HCT116 (cell line): ENCODE measurements around the gene CAPN15. TPM values are rescaled to one million over a fixed set of nuclear protein-coding genes. Genes with fewer than 3 reads are reported as not detected.
A peak's percentile ranks its signal among the peaks of the same experiment; 100 is the strongest.

Experiments
- ATAC-seq: fragments of 200-7000 bp; cut with Tn5 transposase; 2 replicates; pipeline ENCODE4 v1.9.1; 2020; ENCODE audit warnings: mild to moderate bottlenecking, moderate library complexity
- BruUV-seq: library from RNA; stranded (reverse); fragments of 400-500 nt; replicated peaks from 2 replicates; lab custom pipeline; 2021; lab: Mats Ljungman, UMichigan
- CTCF ChIA-PET: fragments of 300-600 bp; sonication (Branson Sonifier 250); formaldehyde crosslinking; loops from one replicate; lab custom pipeline; 2021; ENCODE audit warnings: antibody characterized with exemption; lab: Charles Lee
- POLR2A ChIA-PET: fragments of 300-600, 350-600 bp; sonication (Branson Sonifier 250); formaldehyde crosslinking; loops from one replicate; lab custom pipeline; 2021; ENCODE audit warnings: antibody characterized with exemption; lab: Charles Lee
- RAD21 ChIA-PET, 2 experiments: fragments of 300-600 bp; sonication (Branson Sonifier 250); formaldehyde crosslinking; loops; one replicate each; lab custom pipeline; 2023; ENCODE audit warnings: low total read pairs in 2 of 2; ENCODE audit not compliant: uncharacterized antibody in 2 of 2, unreplicated experiment in 2 of 2, low non-redundant PET in 1 of 2; lab: Charles Lee
- DNase-seq: peaks from one replicate; pipeline ENCODE4 v3.0.0-alpha.2; 2010; ENCODE audit warnings: low read depth, low spot score
- H2AFZ ChIP-seq: fragments of 200-600 bp; shearing (Covaris generic), sonication (generic); 2 replicates; pipeline ENCODE4 v1.6.1; 2017; ENCODE audit warnings: low read depth, mixed run types, mixed read lengths, antibody characterized with exemption, low read length; ENCODE audit not compliant: poor library complexity, severe bottlenecking
- H3K27ac ChIP-seq: 2 replicates; pipeline ENCODE4 v1.5.1; 2012; ENCODE audit warnings: low read depth, low read length
- H3K27me3 ChIP-seq: fragments of 200-600 bp; sonication (generic); 2 replicates; pipeline ENCODE4 v1.6.1; 2016; ENCODE audit warnings: mixed run types, low read length, mixed read lengths; ENCODE audit not compliant: insufficient read depth
- H3K36me3 ChIP-seq, 2 experiments: fragments of 200-500 bp in 1 of 2; fragments of 200-600 bp in 1 of 2; sonication (Bioruptor generic) in 1 of 2; sonication (generic) in 1 of 2; 2 replicates each; pipeline versions ENCODE4 v1.5.1 to v1.6.1; 2014 to 2016; ENCODE audit warnings: low read length in 2 of 2, inconsistent platforms in 1 of 2, mixed read lengths in 1 of 2, mixed run types in 1 of 2; ENCODE audit not compliant: insufficient read depth in 2 of 2, control insufficient read depth in 1 of 2
- H3K4me1 ChIP-seq, 2 experiments: fragments of 200-600 bp in 1 of 2; sonication (generic) in 1 of 2; 2 replicates each; pipeline versions ENCODE4 v1.5.1 to v1.6.1; 2012 to 2017; ENCODE audit warnings: low read length in 2 of 2, inconsistent platforms in 1 of 2, mild to moderate bottlenecking in 1 of 2, mixed read lengths in 1 of 2, mixed run types in 1 of 2, moderate library complexity in 1 of 2; ENCODE audit not compliant: insufficient read depth in 2 of 2, control insufficient read depth in 1 of 2
- H3K4me2 ChIP-seq: fragments of 200-600 bp; sonication (generic); 2 replicates; pipeline ENCODE4 v1.6.1; 2017; ENCODE audit warnings: mixed run types, low read length, mixed read lengths
- H3K4me3 ChIP-seq, 2 experiments: fragments of 200-600 bp in 1 of 2; sonication (generic) in 1 of 2; replicated peaks in 1 of 2; 2 replicates each; pipeline ENCODE4 v1.5.1; 2011 to 2016; ENCODE audit warnings: low read length in 2 of 2, control low read depth in 1 of 2, low read depth in 1 of 2, mild to moderate bottlenecking in 1 of 2, mixed read lengths in 1 of 2, mixed run types in 1 of 2
- H3K79me2 ChIP-seq: fragments of 200-600 bp; sonication (generic); 2 replicates; pipeline ENCODE4 v1.6.1; 2017; ENCODE audit warnings: mild to moderate bottlenecking, mixed run types, low read length, moderate library complexity, mixed read lengths; ENCODE audit not compliant: insufficient read depth
- H3K9ac ChIP-seq: fragments of 200-600 bp; sonication (generic); 2 replicates; pipeline ENCODE4 v1.6.1; 2016; ENCODE audit warnings: low read length, mixed read lengths
- H3K9me2 ChIP-seq: fragments of 200-600 bp; sonication (generic), shearing (Covaris generic); 2 replicates; pipeline ENCODE4 v1.6.1; 2017; ENCODE audit warnings: mixed run types, mild to moderate bottlenecking, moderate library complexity; ENCODE audit not compliant: insufficient read depth
- H3K9me3 ChIP-seq, 2 experiments: fragments of 200-500 bp in 1 of 2; fragments of 200-600 bp in 1 of 2; sonication (Bioruptor generic) in 1 of 2; sonication (generic) in 1 of 2; 2 replicates each; pipeline ENCODE4 v1.6.1; 2014 to 2017; ENCODE audit warnings: low read length in 2 of 2, mixed read lengths in 2 of 2, inconsistent platforms in 1 of 2, low read depth in 1 of 2, mild to moderate bottlenecking in 1 of 2, mixed run types in 1 of 2, moderate library complexity in 1 of 2; ENCODE audit not compliant: control insufficient read depth in 1 of 2, insufficient read depth in 1 of 2
- H4K20me1 ChIP-seq: fragments of 200-600 bp; sonication (generic), shearing (Covaris generic); 2 replicates; pipeline ENCODE4 v1.6.1; 2017; ENCODE audit warnings: mixed run types, mild to moderate bottlenecking, moderate library complexity; ENCODE audit not compliant: insufficient read depth
- CBX3 ChIP-seq: IDR thresholded peaks from 2 replicates; pipeline ENCODE4 v1.6.1; 2012; ENCODE audit warnings: low read depth
- ELF1 ChIP-seq: IDR thresholded peaks from 2 replicates; pipeline ENCODE4 v1.6.1; 2012; ENCODE audit warnings: low read depth, borderline replicate concordance
- EZH2phosphoT487 ChIP-seq: fragments of 200-600 bp; IDR thresholded peaks from 2 replicates; pipeline ENCODE4 v1.6.1; 2018; ENCODE audit warnings: antibody characterized with exemption, borderline replicate concordance
- FOSL1 ChIP-seq: IDR thresholded peaks from 2 replicates; pipeline ENCODE4 v1.6.1; 2012; ENCODE audit warnings: low read depth
- RAD21 ChIP-seq: IDR thresholded peaks from 2 replicates; pipeline ENCODE4 v1.6.1; 2012; ENCODE audit warnings: low read depth, mild to moderate bottlenecking
- SP1 ChIP-seq: IDR thresholded peaks from 2 replicates; pipeline ENCODE4 v1.6.1; 2012; ENCODE audit warnings: low read depth
- ZFX ChIP-seq: fragments of 450-650 bp; IDR thresholded peaks from 2 replicates; pipeline ENCODE4 v1.6.1; 2017
- ZNF274 ChIP-seq: fragments of 200-500 bp; sonication (Bioruptor generic); IDR thresholded peaks from 2 replicates; pipeline ENCODE4 v1.6.1; 2014; ENCODE audit warnings: mild to moderate bottlenecking, low read depth, low read length, inconsistent platforms
- intact Hi-C: fragments of 100-400 bp; cut with micrococcal nuclease; formaldehyde crosslinking; loops from 2 replicates; pipeline ENCODE4 v1.10.0; 2022
- total RNA-seq: library from RNA; stranded (reverse); gene quantifications from one replicate; pipeline ENCODE4 v1.2.1, GENCODE V29; 2021; ENCODE audit not compliant: unreplicated experiment
- TF ChIP-seq, protein P1 (sequence below): IDR thresholded peaks from 2 replicates; pipeline ENCODE4 v1.6.1; 2012; ENCODE audit warnings: low read depth
- TF ChIP-seq, protein P2 (sequence below), 3 experiments: fragments of 200-600 bp in 1 of 3; sonication (generic) in 1 of 3; IDR thresholded peaks in 2 of 3; conservative IDR thresholded peaks in 1 of 3; 2 replicates each; pipeline ENCODE4 v1.5.1; 2012 to 2017; ENCODE audit warnings: low read depth in 2 of 3, low read length in 2 of 3, antibody characterized with exemption in 1 of 3, borderline replicate concordance in 1 of 3, control low read depth in 1 of 3, mild to moderate bottlenecking in 1 of 3, mixed read lengths in 1 of 3, mixed run types in 1 of 3, moderate library complexity in 1 of 3; ENCODE audit not compliant: insufficient read depth in 1 of 3

CAPN15 gene
- total RNA-seq, 1 experiment from 2014 or later = 39.0 TPM

DNA sequence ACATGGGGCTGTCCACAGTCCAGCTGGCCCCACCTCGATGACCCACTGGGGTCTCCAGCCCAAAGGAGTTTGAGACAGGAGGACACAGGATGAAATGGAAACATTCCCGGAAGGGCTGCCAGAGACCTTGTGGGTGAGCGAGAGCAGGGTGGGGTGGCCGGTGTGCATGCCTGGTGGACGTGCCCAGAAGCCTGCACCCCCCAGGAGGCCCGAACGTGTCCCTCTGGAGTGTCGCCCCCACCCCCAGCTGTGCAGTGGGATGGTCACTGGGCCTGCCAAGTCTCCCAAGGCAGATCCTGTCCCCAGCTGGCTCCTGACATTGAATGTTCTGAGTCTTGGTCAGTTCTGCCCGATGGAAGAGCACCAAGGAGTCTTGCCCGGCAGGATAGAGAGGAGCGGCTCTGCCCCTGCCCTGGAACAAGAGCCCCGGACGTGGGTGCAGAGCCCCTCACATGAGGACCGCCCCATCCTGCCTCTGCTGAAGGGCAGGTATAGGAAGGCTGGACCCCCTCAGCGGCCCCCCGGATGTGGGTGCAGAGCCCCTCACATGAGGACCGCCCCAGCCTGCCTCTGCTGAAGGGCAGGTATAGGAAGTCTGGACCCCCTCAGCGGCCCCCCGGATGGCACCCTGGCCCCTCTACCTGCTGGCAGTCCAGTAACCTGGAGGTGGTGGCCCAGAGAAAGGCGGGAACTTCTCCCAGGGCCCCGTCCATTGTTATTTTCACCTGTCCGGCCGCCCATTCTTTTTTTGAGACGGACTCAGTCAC, 3.1 kb upstream of the CAPN15 start (continued):
- TF ChIP-seq, protein P1, sequence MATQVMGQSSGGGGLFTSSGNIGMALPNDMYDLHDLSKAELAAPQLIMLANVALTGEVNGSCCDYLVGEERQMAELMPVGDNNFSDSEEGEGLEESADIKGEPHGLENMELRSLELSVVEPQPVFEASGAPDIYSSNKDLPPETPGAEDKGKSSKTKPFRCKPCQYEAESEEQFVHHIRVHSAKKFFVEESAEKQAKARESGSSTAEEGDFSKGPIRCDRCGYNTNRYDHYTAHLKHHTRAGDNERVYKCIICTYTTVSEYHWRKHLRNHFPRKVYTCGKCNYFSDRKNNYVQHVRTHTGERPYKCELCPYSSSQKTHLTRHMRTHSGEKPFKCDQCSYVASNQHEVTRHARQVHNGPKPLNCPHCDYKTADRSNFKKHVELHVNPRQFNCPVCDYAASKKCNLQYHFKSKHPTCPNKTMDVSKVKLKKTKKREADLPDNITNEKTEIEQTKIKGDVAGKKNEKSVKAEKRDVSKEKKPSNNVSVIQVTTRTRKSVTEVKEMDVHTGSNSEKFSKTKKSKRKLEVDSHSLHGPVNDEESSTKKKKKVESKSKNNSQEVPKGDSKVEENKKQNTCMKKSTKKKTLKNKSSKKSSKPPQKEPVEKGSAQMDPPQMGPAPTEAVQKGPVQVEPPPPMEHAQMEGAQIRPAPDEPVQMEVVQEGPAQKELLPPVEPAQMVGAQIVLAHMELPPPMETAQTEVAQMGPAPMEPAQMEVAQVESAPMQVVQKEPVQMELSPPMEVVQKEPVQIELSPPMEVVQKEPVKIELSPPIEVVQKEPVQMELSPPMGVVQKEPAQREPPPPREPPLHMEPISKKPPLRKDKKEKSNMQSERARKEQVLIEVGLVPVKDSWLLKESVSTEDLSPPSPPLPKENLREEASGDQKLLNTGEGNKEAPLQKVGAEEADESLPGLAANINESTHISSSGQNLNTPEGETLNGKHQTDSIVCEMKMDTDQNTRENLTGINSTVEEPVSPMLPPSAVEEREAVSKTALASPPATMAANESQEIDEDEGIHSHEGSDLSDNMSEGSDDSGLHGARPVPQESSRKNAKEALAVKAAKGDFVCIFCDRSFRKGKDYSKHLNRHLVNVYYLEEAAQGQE = no peak
- TF ChIP-seq CBX3 = no peak
- no peak for TF ChIP-seq SP1
- TF ChIP-seq, protein P2, sequence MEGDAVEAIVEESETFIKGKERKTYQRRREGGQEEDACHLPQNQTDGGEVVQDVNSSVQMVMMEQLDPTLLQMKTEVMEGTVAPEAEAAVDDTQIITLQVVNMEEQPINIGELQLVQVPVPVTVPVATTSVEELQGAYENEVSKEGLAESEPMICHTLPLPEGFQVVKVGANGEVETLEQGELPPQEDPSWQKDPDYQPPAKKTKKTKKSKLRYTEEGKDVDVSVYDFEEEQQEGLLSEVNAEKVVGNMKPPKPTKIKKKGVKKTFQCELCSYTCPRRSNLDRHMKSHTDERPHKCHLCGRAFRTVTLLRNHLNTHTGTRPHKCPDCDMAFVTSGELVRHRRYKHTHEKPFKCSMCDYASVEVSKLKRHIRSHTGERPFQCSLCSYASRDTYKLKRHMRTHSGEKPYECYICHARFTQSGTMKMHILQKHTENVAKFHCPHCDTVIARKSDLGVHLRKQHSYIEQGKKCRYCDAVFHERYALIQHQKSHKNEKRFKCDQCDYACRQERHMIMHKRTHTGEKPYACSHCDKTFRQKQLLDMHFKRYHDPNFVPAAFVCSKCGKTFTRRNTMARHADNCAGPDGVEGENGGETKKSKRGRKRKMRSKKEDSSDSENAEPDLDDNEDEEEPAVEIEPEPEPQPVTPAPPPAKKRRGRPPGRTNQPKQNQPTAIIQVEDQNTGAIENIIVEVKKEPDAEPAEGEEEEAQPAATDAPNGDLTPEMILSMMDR (IDR thresholded peaks at IDR 0.05 in 2 of 3, conservative IDR thresholded peaks at IDR 0.05 in 1 of 3; ENCODE audit: borderline replicate concordance in 1 of 3, insufficient read depth in 1 of 3, low read depth in 2 of 3, low read length in 2 of 3) = no peak
- no peak for TF ChIP-seq ELF1
- TF ChIP-seq, all 23 proteins: peak for 0

DNA sequence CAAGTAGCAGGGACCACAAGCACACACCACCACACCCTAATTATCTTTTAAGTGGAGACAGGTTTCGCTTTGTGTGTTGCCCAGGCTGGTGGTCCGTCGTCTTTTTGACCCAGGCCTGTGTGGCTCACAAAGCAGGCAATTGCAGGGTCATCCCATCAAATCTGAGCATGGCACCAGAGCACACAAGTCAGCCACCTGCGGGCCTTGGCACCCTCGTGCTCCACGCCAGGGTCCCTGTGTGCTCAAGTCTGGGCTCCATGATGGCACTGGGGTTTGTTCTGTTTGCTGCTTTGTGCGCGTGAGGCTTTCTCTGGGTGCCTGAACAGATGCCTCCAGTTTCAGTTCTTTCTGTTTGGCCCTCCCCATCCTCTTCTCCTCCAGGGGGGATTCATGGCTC, 2.4 kb upstream of the CAPN15 start:
- H3K9me2 ChIP-seq = no peaks in the 10 kb centered on the region
- peak overlapping the region; percentile 81 for H3K4me2 ChIP-seq
- peak overlapping the region; percentile 91 for H3K27ac ChIP-seq
- ChIA-PET CTCF (no interaction called here), RAD21 (no interaction called here), POLR2A (no interaction called here)
- no peak for TF ChIP-seq FOSL1
- no peak for TF ChIP-seq ZFX
- no peak for TF ChIP-seq ZNF274
- TF ChIP-seq RAD21 = no peak
- TF ChIP-seq, protein P2 (IDR thresholded peaks at IDR 0.05 in 2 of 3, conservative IDR thresholded peaks at IDR 0.05 in 1 of 3; ENCODE audit: borderline replicate concordance in 1 of 3, insufficient read depth in 1 of 3, low read depth in 2 of 3, low read length in 2 of 3) = no peak
- TF ChIP-seq EZH2phosphoT487 = no peak
- H2AFZ ChIP-seq = no peak overlapping the region
- peak overlapping the region in 1 of 2 experiments; percentile 69; a peak in 1 of 4 replicates for H3K4me3 ChIP-seq
- H3K9ac ChIP-seq = peak overlapping the region; percentile 90
- no peaks in the 10 kb centered on the region for H4K20me1 ChIP-seq
- H3K27me3 ChIP-seq = no peaks in the 10 kb centered on the region
- intact Hi-C loops = no loop called here
- peaks cover 14 to 32% of the 10 kb centered on the region in 2 experiments for H3K4me1 ChIP-seq
- no TSS peak for BruUV-seq
- peaks cover 34% of the 10 kb centered on the region for H3K79me2 ChIP-seq
- no peak for DNase-seq
- peaks cover 0 to 4% of the 10 kb centered on the region in 2 experiments; a peak in 1 of 4 replicates for H3K36me3 ChIP-seq
- no peak for ATAC-seq
- H3K9me3 ChIP-seq = no peaks in the 10 kb centered on the region
